Tibial nerve (tissue), 4 donors: ENCODE measurements around the gene NEU3. TPM values are rescaled to one million over a fixed set of nuclear protein-coding genes. Genes with fewer than 3 reads are reported as not detected.
A peak's percentile ranks its signal among the peaks of the same experiment; 100 is the strongest.

Source experiments
- DNase-seq, 2 donors: peaks; one replicate each; pipeline ENCODE4 v3.0.0-alpha.2; 2019; ENCODE audit warnings: low spot score in 2 of 2
- H3K27ac ChIP-seq, 4 donors: fragments of 200-600 bp; sonication (generic) in 3 of 4; one replicate each; pipeline ENCODE4 v1.5.1; 2017 to 2019; ENCODE audit warnings: mild to moderate bottlenecking in 1 of 4
- H3K27me3 ChIP-seq, 2 donors: fragments of 200-600 bp; sonication (generic) in 1 of 2; one replicate each; pipeline versions ENCODE4 v1.5.1 to v1.6.0; 2017 to 2019
- H3K36me3 ChIP-seq, 3 donors: fragments of 200-600 bp; sonication (generic); one replicate each; pipeline ENCODE4 v1.5.1; 2018 to 2019
- H3K4me1 ChIP-seq, 4 donors: fragments of 200-600 bp; sonication (generic) in 3 of 4; one replicate each; pipeline ENCODE4 v1.5.1; 2017 to 2019
- H3K4me3 ChIP-seq, 4 donors: fragments of 200-600 bp; sonication (generic) in 3 of 4; one replicate each; pipeline ENCODE4 v1.5.1; 2017 to 2019; ENCODE audit warnings: mild to moderate bottlenecking in 1 of 4, moderate library complexity in 1 of 4
- H3K9me3 ChIP-seq, 4 donors: fragments of 200-600 bp; sonication (generic) in 3 of 4; one replicate each; pipeline ENCODE4 v1.5.1; 2017 to 2019
- EP300 ChIP-seq, 2 donors: sonication (generic); formaldehyde crosslinking; IDR thresholded peaks; one replicate each; pipeline ENCODE4 v1.6.1; 2017; ENCODE audit warnings: antibody characterized with exemption in 2 of 2, mild to moderate bottlenecking in 1 of 2
- POLR2A ChIP-seq, 2 donors: fragments of 450-650 bp; IDR thresholded peaks; one replicate each; pipeline ENCODE4 v1.6.1; 2017; ENCODE audit warnings: antibody characterized with exemption in 2 of 2, mild to moderate bottlenecking in 2 of 2, moderate library complexity in 2 of 2
- WGBS, 2 donors: methylation state at CpG; one replicate each; pipeline ENCODE4 v1.1.5; 2018; 5-methylcytosine and 5-hydroxymethylcytosine counted together
- total RNA-seq, 4 donors: library from RNA; depleted of rRNA; stranded (reverse); fragments of >200 nt; gene quantifications; one replicate each; pipeline ENCODE4 v1.1.0, GENCODE V29; 2016
- TF ChIP-seq, protein P1 (sequence below), 5 experiments: fragments of 200-600 bp in 3 of 5; fragments of 450-650 bp in 2 of 5; sonication (generic) in 3 of 5; IDR thresholded peaks; one replicate each; pipeline ENCODE4 v1.5.1; 2016 to 2019; ENCODE audit warnings: antibody characterized with exemption in 5 of 5, mild to moderate bottlenecking in 3 of 5, moderate library complexity in 2 of 5

The NEU3 gene
- total RNA-seq, 4 donors from 2014 or later = 5.0 to 20.2 (median 12.7) TPM

DNA sequence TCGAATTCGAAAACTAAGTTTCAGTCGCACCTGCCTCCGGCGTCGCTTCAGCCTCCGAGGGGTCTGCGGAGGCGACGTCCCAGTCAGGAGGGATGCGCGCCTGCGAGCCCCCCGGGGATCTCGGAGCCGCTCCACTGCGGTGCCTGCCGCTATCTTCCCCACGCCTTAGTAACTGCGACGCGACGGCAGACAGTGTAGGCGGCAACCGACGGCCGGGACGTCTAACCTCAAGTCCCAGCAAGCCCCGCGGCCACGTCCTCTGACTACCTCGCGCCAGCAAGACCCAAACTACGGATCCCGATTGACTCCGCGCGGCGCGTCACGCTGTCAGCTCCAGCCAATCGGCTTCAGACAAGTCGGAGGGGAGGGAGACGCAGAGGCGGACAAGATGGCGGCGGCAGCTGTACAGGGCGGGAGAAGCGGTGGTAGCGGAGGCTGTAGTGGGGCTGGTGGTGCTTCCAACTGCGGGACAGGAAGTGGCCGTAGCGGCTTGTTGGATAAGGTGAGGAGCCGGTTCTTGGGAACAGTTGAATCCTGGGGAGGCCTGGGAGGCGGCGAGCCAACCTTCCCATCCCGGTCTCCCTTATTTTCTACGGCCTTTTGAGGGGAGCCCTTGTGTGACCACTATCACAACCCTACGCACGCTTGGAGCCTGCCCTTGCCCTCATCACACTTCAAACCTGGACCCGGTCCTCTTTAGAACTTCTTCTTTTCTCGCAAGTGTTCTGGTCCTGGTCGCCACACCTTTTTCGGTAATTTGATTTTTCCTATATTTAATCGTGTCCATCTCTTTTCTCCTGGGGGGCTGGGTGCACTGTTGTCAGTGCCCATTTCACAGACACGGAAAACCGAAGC, 39.6 kb upstream of the NEU3 start, which contains the start of the genes SPCS2 and XRRA1:
Gene SPCS2, plus strand, starts transcription at position 369 of the 855 bp plus-strand sequence. Its CDS starts 20 bp downstream, at position 389.
Gene XRRA1, minus strand, starts transcription at position 194 of the 855 bp plus-strand sequence. CDS start 8,213 bp downstream, outside the sequence.
- Histone ChIP-seq H3K4me3 (peak within 1 kb of the TSS; percentile 64 to 83 (median 74)), H3K4me1 (peaks cover 0 to 56% (median 17%) of the 10 kb centered on the region in 4 donors), H3K27ac (peak within 1 kb of the TSS; percentile 79 to 91 (median 87)), H3K36me3 (peaks cover 0 to 7% (median 0%) of the 10 kb centered on the region in 3 donors), H3K27me3 (no peaks in the 10 kb centered on the region), H3K9me3 (no peaks in the 10 kb centered on the region)
- peak; percentile 96 for DNase-seq
- WGBS, 2 donors = 0 to 1% methylated on average over 48 to 62 of the region's 67 CpGs
- TF ChIP-seq POLR2A (IDR thresholded peaks at IDR 0.05) (peak; percentile 50 to 85), EP300 (IDR thresholded peaks at IDR 0.05) (peak; percentile 79 to 98)
- TF ChIP-seq, protein P1, sequence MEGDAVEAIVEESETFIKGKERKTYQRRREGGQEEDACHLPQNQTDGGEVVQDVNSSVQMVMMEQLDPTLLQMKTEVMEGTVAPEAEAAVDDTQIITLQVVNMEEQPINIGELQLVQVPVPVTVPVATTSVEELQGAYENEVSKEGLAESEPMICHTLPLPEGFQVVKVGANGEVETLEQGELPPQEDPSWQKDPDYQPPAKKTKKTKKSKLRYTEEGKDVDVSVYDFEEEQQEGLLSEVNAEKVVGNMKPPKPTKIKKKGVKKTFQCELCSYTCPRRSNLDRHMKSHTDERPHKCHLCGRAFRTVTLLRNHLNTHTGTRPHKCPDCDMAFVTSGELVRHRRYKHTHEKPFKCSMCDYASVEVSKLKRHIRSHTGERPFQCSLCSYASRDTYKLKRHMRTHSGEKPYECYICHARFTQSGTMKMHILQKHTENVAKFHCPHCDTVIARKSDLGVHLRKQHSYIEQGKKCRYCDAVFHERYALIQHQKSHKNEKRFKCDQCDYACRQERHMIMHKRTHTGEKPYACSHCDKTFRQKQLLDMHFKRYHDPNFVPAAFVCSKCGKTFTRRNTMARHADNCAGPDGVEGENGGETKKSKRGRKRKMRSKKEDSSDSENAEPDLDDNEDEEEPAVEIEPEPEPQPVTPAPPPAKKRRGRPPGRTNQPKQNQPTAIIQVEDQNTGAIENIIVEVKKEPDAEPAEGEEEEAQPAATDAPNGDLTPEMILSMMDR (IDR thresholded peaks at IDR 0.05) = peak in 1 of 5 experiments; percentile 34

DNA sequence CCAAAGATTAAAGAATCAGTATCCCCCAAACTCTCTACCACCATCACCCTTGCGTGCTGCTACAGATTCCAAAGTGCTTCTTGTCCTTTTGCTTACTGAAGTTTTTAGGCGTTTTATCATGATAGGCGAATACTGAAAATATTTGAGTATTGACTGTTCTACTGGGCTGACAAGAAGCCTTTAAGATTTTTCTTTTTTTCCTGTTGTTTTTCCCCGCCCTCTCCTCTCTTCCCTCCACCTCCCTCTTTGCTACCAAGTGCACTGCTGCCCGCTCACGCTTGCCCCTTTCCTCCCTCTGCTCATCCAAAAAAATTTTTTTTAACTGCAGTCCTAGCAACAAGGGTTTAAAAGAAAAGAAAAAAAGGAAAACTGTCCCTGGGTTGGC, 39.0 kb upstream of the NEU3 start:
- Histone ChIP-seq H3K4me1 (peaks cover 0 to 56% (median 17%) of the 10 kb centered on the region in 4 donors), H3K4me3 (peak overlapping the region; percentile 64 to 83 (median 74)), H3K27me3 (no peaks in the 10 kb centered on the region), H3K9me3 (no peaks in the 10 kb centered on the region), H3K36me3 (peaks cover 0 to 6% (median 0%) of the 10 kb centered on the region in 3 donors), H3K27ac (peak overlapping the region; percentile 79 to 91 (median 87))
- WGBS, 2 donors = 2% methylated on average over 6 of the region's 6 CpGs
- DNase-seq = no peak
- TF ChIP-seq EP300 (IDR thresholded peaks at IDR 0.05) = no peak

DNA sequence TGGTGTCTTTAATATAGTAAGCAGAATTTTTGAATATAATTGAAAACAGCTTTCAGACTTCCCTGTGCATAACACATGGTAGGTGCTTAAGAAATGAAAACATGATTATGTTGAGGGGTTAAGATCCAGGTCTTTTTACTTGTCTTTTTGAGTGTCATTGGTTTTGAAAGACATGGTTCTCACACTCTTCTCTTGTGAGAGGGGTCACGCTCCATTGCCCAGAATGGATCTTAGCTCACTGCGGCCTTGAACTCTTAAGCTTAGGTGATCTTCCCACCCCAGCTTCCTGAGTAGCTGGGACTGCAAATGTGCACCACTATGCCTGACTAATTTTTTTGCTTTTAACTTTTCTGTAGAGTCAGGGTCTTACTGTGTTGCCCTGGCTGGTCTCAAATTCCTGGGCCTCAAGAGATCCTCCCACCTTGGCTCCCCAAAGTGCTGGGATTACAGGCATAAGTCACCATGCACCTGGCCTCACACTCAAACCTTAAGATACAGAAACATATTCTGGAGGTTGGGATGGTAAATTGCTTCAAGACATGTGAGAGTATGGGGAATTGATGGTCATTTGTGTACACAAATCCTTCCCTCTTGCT, 38.3 kb upstream of the NEU3 start:
- Histone ChIP-seq H3K27me3 (no peaks in the 10 kb centered on the region), H3K9me3 (no peaks in the 10 kb centered on the region), H3K4me3 (peak overlapping the region in 3 of 4 donors; percentile 64 to 83 (median 74)), H3K27ac (peak overlapping the region in 1 of 4 donors; percentile 91), H3K4me1 (peaks cover 0 to 55% (median 17%) of the 10 kb centered on the region in 4 donors), H3K36me3 (peaks cover 0 to 6% (median 0%) of the 10 kb centered on the region in 3 donors)
- 65 to 70% methylated on average over 2 of the region's 2 CpGs for WGBS, 2 donors
- DNase-seq = no peak
- TF ChIP-seq EP300 (IDR thresholded peaks at IDR 0.05) = no peak
- no peak for TF ChIP-seq POLR2A (IDR thresholded peaks at IDR 0.05)
- TF ChIP-seq, protein P1 (IDR thresholded peaks at IDR 0.05) = no peak

DNA sequence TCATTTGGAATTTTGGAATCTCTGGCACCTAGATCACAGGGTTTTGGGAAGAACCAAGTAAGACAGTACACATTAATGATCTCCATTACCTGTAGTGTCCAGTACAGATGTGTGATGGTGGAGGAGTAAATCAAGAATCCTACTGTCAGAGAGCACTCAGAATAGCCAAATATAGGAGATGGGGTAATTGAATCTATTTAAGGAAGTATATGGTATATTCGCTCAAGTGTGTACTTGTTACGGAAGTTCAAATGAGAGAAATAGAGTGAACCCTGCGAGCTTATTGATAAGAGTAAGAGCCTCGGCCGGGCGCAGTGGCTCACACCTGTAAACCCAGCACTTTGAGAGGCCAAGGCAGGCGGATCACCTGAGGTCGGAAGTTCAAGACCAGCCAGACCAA, 37.5 kb upstream of the NEU3 start:
- 93 to 94% methylated on average over 8 of the region's 8 CpGs for WGBS, 2 donors
- peaks cover 0 to 6% (median 0%) of the 10 kb centered on the region in 3 donors for H3K36me3 ChIP-seq
- H3K9me3 ChIP-seq = no peaks in the 10 kb centered on the region
- TF ChIP-seq POLR2A (IDR thresholded peaks at IDR 0.05) = no peak
- TF ChIP-seq, protein P1 (IDR thresholded peaks at IDR 0.05) = no peak
- no peak for TF ChIP-seq EP300 (IDR thresholded peaks at IDR 0.05)
- no peak for DNase-seq
- H3K4me1 ChIP-seq = peaks cover 0 to 57% (median 19%) of the 10 kb centered on the region in 4 donors
- H3K27ac ChIP-seq = no peak overlapping the region
- no peaks in the 10 kb centered on the region for H3K27me3 ChIP-seq
- no peak overlapping the region for H3K4me3 ChIP-seq

DNA sequence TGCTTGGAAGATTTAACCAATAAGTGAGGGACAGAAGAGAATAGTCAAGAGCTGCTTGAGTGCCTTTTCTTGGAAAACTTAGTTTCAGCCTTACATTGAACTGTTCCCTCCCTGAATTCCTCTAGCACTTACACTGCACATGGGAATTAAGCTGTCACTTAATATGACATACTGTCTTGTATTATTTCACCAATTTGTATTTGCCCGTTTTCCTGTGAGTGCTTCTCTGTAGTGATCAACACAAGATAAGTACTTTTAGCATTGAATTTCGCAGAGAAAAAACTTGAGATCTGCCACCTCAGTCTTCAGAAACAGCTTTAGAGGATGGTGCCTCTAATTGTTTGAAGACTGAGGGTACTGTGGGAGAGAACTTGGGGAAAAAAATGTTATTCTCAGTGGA, 36.0 kb upstream of the NEU3 start:
- Histone ChIP-seq H3K4me1 (peaks cover 0 to 57% (median 21%) of the 10 kb centered on the region in 4 donors), H3K27ac (no peak overlapping the region), H3K4me3 (no peak overlapping the region), H3K36me3 (peaks cover 0 to 6% (median 0%) of the 10 kb centered on the region in 3 donors), H3K9me3 (no peaks in the 10 kb centered on the region), H3K27me3 (no peaks in the 10 kb centered on the region)
- TF ChIP-seq POLR2A (IDR thresholded peaks at IDR 0.05) (no peak), EP300 (IDR thresholded peaks at IDR 0.05) (no peak)
- TF ChIP-seq, protein P1 (IDR thresholded peaks at IDR 0.05) = no peak
- 67 to 78% methylated on average over 2 of the region's 2 CpGs for WGBS, 2 donors
- no peak for DNase-seq
